Thymus (tissue), 11 donors: ENCODE data around the gene ZNF142. TPM values are rescaled to one million over a fixed set of nuclear protein-coding genes. Genes with fewer than 3 reads are reported as not detected.

Source experiments
- DNase-seq, 9 donors: peaks; one replicate each; pipeline ENCODE4 v3.0.0-alpha.2; 2013; ENCODE audit warnings: low spot score in 9 of 9, low read depth in 6 of 9, missing footprints in 1 of 9
- H3K27ac ChIP-seq, 2 donors: one replicate each; pipeline ENCODE4 v1.5.1; 2013; ENCODE audit warnings: control low read depth in 1 of 2, low read depth in 1 of 2, low read length in 1 of 2, mild to moderate bottlenecking in 1 of 2, moderate library complexity in 1 of 2
- H3K27me3 ChIP-seq, 2 donors: one replicate each; pipeline ENCODE4 v1.5.1; 2013; ENCODE audit warnings: low read length in 1 of 2; ENCODE audit not compliant: control insufficient read depth in 2 of 2, insufficient read depth in 1 of 2
- H3K36me3 ChIP-seq, 2 donors: one replicate each; pipeline ENCODE4 v1.5.1; 2013; ENCODE audit warnings: low read length in 1 of 2, mild to moderate bottlenecking in 1 of 2, moderate library complexity in 1 of 2; ENCODE audit not compliant: control insufficient read depth in 2 of 2, insufficient read depth in 2 of 2
- H3K4me1 ChIP-seq, 2 donors: one replicate each; pipeline ENCODE4 v1.5.1; 2013; ENCODE audit warnings: low read length in 2 of 2; ENCODE audit not compliant: control insufficient read depth in 2 of 2, insufficient read depth in 2 of 2
- H3K4me3 ChIP-seq, 2 donors: one replicate each; pipeline ENCODE4 v1.5.1; 2013; ENCODE audit warnings: low read length in 2 of 2, control low read depth in 1 of 2, mild to moderate bottlenecking in 1 of 2
- H3K9me3 ChIP-seq, 2 donors: one replicate each; pipeline ENCODE4 v1.5.1; 2013; ENCODE audit warnings: low read length in 1 of 2, mild to moderate bottlenecking in 1 of 2; ENCODE audit not compliant: control insufficient read depth in 2 of 2, insufficient read depth in 1 of 2
- WGBS: extraction: QIAGEN DNeasy Blood & Tissue Kit; methylation state at CpG from one replicate; pipeline ENCODE4 v1.1.7; 2013; 5-methylcytosine and 5-hydroxymethylcytosine counted together
- polyA plus RNA-seq: library from polyadenylated mRNA; stranded (reverse); fragments of 200-250 nt; gene quantifications from one replicate; pipeline ENCODE4 v1.2.3, GENCODE V29; 2013
- total RNA-seq: library from RNA; stranded (reverse); fragments of 120-200 nt; gene quantifications from one replicate; pipeline ENCODE4 v1.2.4, GENCODE V29; 2013
- donor health status: healthy.

ZNF142 gene
- total and polyA plus RNA-seq, 2 donors: 5.1 to 6.7 TPM

- Histone ChIP-seq H3K4me3 (no peak overlapping the region), H3K27me3 (no peaks in the 10 kb centered on the region), H3K4me1 (no peaks in the 10 kb centered on the region), H3K36me3 (peaks cover 80 to 87% of the 10 kb centered on the region in 2 donors), H3K27ac (no peak overlapping the region), H3K9me3 (no peaks in the 10 kb centered on the region)
- DNase-seq: no peak
- WGBS: 98% methylated on average over 18 of the region's 18 CpGs
These were observed 21.1 kb downstream of the ZNF142 start for GRCh38 chr2:218638372-218638771.

GRCh38 chr2:218635719-218636118 lies 23.7 kb downstream of the ZNF142 start:
- no peak overlapping the region for H3K4me3 ChIP-seq
- H3K4me1 ChIP-seq: no peaks in the 10 kb centered on the region
- no peaks in the 10 kb centered on the region for H3K9me3 ChIP-seq
- peaks cover 62 to 65% of the 10 kb centered on the region in 2 donors for H3K36me3 ChIP-seq
- H3K27me3 ChIP-seq: no peaks in the 10 kb centered on the region
- WGBS: 97% methylated on average over 5 of the region's 5 CpGs
- H3K27ac ChIP-seq: no peak overlapping the region
- DNase-seq: no peak

GRCh38 chr2:218631837-218632236 lies 27.6 kb downstream of the ZNF142 start:
- no peak overlapping the region for H3K4me3 ChIP-seq
- no peak overlapping the region for H3K27ac ChIP-seq
- WGBS: 86% methylated on average over 4 of the region's 4 CpGs
- no peak for DNase-seq
- H3K9me3 ChIP-seq: no peaks in the 10 kb centered on the region
- no peaks in the 10 kb centered on the region for H3K4me1 ChIP-seq
- no peaks in the 10 kb centered on the region for H3K27me3 ChIP-seq
- peaks cover 30 to 34% of the 10 kb centered on the region in 2 donors for H3K36me3 ChIP-seq

- Histone ChIP-seq H3K4me3 (no peak overlapping the region), H3K36me3 (peaks cover 0 to 3% of the 10 kb centered on the region in 2 donors), H3K4me1 (no peaks in the 10 kb centered on the region), H3K27ac (no peak overlapping the region), H3K9me3 (no peaks in the 10 kb centered on the region), H3K27me3 (no peaks in the 10 kb centered on the region)
- 98% methylated on average over 4 of the region's 4 CpGs for WGBS
- DNase-seq: no peak
These were observed 31.5 kb downstream of the ZNF142 start for GRCh38 chr2:218627939-218628338.

- H3K36me3 ChIP-seq: no peaks in the 10 kb centered on the region
- no peak overlapping the region for H3K27ac ChIP-seq
- WGBS: 94% methylated on average over 4 of the region's 4 CpGs
- no peaks in the 10 kb centered on the region for H3K9me3 ChIP-seq
- no peak for DNase-seq
- no peaks in the 10 kb centered on the region for H3K27me3 ChIP-seq
- no peaks in the 10 kb centered on the region for H3K4me1 ChIP-seq
- no peak overlapping the region for H3K4me3 ChIP-seq
These were observed 33.1 kb downstream of the ZNF142 start for GRCh38 chr2:218626369-218626768.

GRCh38 chr2:218623366-218623705 lies 36.1 kb downstream of the ZNF142 start:
- Histone ChIP-seq H3K9me3 (no peaks in the 10 kb centered on the region), H3K4me3 (no peak overlapping the region), H3K4me1 (no peaks in the 10 kb centered on the region), H3K36me3 (no peaks in the 10 kb centered on the region), H3K27me3 (no peaks in the 10 kb centered on the region), H3K27ac (no peak overlapping the region)
- DNase-seq: no peak
- WGBS: 53% methylated on average over 3 of the region's 3 CpGs

- WGBS: 85% methylated on average over 7 of the region's 7 CpGs
- DNase-seq: no peak
- Histone ChIP-seq H3K27me3 (no peaks in the 10 kb centered on the region), H3K4me3 (no peak overlapping the region), H3K4me1 (no peaks in the 10 kb centered on the region), H3K9me3 (no peaks in the 10 kb centered on the region), H3K27ac (no peak overlapping the region), H3K36me3 (no peaks in the 10 kb centered on the region)
These were observed 36.6 kb downstream of the ZNF142 start for GRCh38 chr2:218622606-218623365.

GRCh38 chr2:218621007-218621406 lies 38.4 kb downstream of the ZNF142 start:
- Histone ChIP-seq H3K27ac (no peak overlapping the region), H3K27me3 (no peaks in the 10 kb centered on the region), H3K4me3 (no peak overlapping the region), H3K4me1 (no peaks in the 10 kb centered on the region), H3K9me3 (no peaks in the 10 kb centered on the region), H3K36me3 (no peaks in the 10 kb centered on the region)
- WGBS: 81% methylated on average over 7 of the region's 7 CpGs
- no peak for DNase-seq

- H3K36me3 ChIP-seq: no peaks in the 10 kb centered on the region
- H3K27me3 ChIP-seq: no peaks in the 10 kb centered on the region
- no peak overlapping the region for H3K27ac ChIP-seq
- no peak overlapping the region for H3K4me3 ChIP-seq
- DNase-seq: no peak
- 96% methylated on average over 9 of the region's 9 CpGs for WGBS
- H3K4me1 ChIP-seq: no peaks in the 10 kb centered on the region
- no peaks in the 10 kb centered on the region for H3K9me3 ChIP-seq
These were observed 41.1 kb downstream of the ZNF142 start for GRCh38 chr2:218618102-218618860.
